ENCODE results near the gene KMO.

- TF ChIP-seq CTCF (conservative IDR thresholded peaks at IDR 0.05; ENCODE audit: low read depth in 2 of 2): no peak
- TF ChIP-seq REST (IDR thresholded peaks at IDR 0.05; ENCODE audit: unreplicated experiment): no peak
- peak; percentile 63 for TF ChIP-seq POLR2AphosphoS5 (IDR thresholded peaks at IDR 0.05; ENCODE audit: low read depth)
- TF ChIP-seq EZH2 (IDR thresholded peaks at IDR 0.05; ENCODE audit: low read depth, unreplicated experiment): no peak
- no peak for TF ChIP-seq EZH2phosphoT487 (IDR thresholded peaks at IDR 0.05; ENCODE audit: unreplicated experiment)
- TF ChIP-seq CREB1 (CRISPR knock-in tag; IDR thresholded peaks at IDR 0.05; ENCODE audit: low read depth): no peak
- no peak for TF ChIP-seq STAT1 (IDR thresholded peaks at IDR 0.05; ENCODE audit: unreplicated experiment)
- no peak for TF ChIP-seq ETS1 (IDR thresholded peaks at IDR 0.05)
- TF ChIP-seq NANOG (IDR thresholded peaks at IDR 0.05; ENCODE audit: borderline replicate concordance): no peak
- no peak for TF ChIP-seq JUNB (IDR thresholded peaks at IDR 0.05; ENCODE audit: unreplicated experiment)
These were observed 108.1 kb downstream of the KMO start, which contains the start of the genes CHML and OPN3 for GRCh38 chr1:241640149-241640866.

Measured in GM23338 (cell line).